Measurements from ENCODE around the gene C5orf63.
"Not testable (repeated sequence)": the region's sequence is repeated elsewhere in the genome, so short reads cannot be mapped to it uniquely, and the experiment has no call there.

The C5orf63 gene

DNA sequence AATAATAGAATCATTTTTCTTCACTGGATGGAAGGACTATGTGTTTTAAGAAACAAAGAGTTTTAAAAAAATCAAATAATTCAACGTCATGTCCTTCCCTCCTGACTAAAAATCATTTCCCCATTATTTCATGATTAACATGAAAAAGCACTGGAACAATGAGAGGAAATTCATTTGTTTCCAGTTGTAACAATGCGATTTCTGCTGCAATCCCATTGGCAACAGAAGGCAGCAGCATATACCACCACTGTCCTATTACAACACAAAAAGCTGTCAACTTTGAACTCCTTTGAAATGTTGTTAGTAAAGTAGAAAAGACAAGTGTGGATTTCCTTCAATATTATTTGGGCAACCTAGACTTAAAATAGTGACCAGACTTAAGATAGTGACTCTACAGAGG, 3.1 kb downstream of the C5orf63 start:
- no peak for DNase-seq

GRCh38 chr5:127068493-127069214, 4.6 kb downstream of the C5orf63 start:
- no peak for DNase-seq

DNA sequence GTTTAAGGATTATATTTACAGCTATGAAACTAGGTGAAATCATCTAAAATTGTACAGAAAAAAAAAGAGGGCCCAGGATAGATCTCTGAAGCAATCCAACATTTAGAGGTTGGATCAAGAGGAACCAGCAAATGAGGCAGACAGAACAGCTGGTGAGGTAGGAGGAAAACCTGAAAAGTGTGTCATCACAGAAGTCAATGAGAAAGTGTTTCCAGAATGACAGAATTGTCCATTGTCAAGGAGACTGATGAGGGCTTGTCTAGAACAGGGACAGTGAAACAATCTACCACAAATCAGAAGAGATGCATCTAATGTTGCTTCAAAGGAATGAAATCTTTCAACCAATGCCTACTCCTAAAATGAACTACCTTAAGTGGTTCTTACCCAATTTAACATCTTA, 6.6 kb downstream of the C5orf63 start:
- DNase-seq = no peak

DNA sequence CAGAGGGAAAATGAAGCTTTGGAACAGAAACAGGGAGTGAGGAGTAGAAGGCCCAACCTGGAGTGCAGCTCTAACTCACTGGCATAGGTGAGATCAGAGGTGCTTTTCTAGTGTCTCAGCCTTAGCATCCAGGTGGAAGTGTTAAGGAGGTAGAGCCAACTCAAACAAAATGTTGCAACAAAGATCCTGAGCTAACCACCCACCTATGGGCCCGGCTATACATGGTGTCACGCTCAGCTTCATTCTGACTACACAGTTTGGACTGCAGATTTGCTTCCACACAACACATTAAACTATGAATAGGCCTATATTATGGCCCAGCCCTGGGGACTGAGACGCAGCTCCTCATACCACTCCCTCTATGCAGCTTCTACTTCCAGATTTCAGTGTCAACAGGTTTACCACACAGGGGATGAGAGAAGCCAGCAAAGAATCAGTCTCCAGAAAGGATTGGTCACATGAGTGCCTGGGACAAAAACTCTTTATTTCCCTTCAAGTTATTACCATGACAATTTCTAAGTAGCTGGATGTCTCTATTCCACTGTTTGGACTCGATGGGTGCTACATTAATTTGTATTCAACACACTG, 9.0 kb downstream of the C5orf63 start:
- no peak for DNase-seq

DNA sequence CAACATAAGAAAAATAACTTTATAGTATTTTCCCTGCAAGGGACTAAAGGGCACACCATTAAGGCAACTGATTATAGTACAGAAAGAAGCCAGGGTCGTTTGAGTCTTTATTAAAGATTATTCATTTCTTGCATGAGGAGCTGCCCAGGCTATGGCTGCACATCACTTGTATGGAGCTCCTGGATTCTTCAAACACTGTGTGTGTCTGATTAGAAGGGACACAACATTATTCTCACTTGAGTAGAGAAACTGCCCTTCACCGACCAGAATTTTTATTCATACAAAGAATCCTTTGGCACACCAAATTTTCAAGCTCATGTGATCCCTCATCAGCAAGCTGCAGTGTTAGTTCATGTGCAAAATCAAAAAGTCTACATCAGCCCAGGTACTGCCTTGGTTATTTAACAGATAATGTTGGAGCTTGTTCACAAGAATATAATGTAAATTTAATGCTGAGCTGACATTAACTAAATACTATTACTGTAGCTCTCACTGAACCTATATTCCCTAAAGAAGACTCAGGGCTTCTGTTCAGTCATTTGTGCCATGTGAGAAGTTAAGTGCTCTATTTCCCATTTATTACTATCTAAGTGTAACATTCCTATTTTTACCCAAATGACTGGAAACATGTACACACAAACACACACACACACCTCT, 9.9 kb downstream of the C5orf63 start:
- DNase-seq = no peak

DNA sequence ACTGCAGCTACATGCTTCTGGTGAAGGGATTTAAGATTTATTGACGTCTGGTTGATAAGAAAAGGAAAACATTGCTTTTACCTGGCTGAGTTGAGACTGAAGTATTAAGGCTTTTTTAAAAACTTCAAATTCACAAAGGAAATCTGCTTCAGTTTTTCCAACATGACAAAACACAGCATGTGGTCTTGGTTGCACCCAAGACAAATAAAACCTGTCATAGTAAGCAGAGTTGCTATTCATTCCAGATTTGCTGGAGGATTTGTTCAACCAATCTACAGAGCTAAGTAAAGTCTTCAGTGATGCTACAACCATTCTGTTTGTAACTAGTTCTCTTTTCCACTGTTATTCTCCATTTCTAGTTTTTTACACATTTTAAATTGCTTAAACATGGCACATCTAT, 11.3 kb downstream of the C5orf63 start:
- no peak for DNase-seq

- no peak for DNase-seq
Observed at GRCh38 chr5:127061537-127061936, 11.8 kb downstream of the C5orf63 start.

DNA sequence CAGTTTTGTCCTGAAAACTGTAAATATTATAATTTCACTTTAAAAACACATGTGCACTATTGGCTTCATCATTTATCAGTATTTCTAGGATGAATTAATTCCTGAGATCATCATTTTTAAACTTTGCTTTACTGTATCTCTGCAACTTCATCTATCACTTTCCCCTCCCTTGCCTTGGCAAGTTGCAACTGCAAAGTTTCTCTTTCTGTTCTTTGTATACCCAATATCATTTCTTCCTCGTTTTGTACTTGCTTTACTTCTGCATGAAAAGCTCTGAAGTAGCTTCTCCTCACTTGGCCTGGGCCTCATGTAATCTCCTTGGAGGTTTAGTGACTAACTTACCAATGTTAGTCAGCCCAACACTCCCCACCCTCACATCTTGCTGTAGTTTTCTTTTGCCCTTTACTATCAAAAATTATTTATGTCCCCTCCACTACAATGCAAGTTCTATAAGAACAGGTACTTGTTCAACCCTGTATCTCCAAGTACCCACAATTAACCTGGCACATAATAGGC, 12.8 kb downstream of the C5orf63 start:
- DNase-seq = no peak

DNA sequence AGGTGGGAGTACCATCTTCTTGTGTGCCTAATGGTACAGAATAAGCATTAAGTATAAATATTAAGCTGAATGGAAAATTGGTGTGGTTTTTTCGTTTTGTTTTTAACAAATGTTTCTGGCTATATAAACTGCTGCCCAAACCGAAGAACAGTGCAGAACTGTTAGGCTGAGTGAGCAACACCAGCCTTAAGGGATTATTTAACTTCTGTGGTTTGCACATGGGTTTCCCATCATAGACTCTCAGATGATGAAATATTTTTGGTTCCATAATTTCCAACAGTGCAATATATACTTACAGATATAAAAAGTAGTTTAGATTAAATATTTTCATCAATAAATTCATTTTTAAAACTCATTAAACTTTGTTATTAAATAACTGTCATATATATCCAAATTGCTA, 16.4 kb downstream of the C5orf63 start:
- no peak for DNase-seq

- no peak for DNase-seq
Observed at GRCh38 chr5:127055880-127056653, 17.2 kb downstream of the C5orf63 start.

- DNase-seq = not testable (repeated sequence)
Observed at GRCh38 chr5:127053551-127053950, 19.8 kb downstream of the C5orf63 start.

DNA sequence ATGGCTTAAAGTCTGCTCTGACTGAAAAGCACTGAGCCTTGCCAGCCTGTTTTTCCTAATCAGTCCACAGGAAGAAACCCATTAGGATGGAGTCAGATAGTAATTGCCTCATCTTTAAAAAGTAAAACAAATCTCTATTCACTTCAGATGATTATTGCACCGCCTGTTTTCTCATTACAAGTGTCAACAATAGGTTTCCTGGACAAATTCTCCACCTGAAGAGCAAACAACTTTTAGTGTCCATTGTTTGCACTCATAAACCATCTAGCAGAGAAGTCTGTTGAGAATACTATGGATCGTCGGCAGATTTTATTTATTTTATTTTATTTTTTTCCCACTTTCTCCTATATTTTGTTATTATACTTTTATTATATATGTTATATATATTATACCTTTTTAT, 20.3 kb downstream of the C5orf63 start:
- DNase-seq = no peak

GRCh38 chr5:127051591-127051990, 21.7 kb downstream of the C5orf63 start:
- no peak for DNase-seq

DNA sequence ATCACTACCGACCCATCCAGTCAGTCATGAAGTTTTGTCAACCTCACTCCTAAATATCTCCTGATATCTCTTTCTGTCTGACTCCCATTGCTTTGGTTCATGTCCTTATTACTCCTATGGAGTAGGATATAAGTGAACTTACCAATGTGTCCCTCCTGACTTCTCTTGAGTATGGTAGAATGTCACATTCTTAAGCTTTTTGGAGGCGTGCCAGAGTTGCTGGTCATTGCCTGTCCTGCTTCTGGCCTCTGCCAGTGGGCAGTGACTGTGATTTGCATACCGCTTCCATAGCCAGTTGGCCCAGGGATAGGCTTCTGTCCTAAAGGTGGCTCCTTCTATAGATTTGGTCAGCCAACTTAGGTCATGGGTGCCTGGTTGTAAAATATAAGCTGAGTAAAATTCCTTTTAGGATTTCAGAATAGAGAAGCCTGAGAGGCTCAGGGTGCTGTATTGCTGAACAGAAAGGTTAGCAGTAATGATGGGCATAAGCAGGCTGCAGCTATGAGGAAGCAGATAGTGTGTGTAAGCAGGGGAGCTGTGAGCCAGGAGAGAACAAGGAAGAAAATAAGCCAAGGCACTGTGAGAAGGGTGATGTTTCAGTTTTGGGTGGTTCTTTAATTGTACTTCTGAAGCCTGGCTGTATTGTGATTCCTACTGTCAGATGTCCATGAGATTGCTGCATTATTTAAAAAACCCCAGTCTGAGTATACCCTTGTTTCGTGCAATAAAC, 26.8 kb downstream of the C5orf63 start:
- DNase-seq = no peak

GRCh38 chr5:127042593-127042992, 30.7 kb downstream of the C5orf63 start:
- no peak for DNase-seq

DNA sequence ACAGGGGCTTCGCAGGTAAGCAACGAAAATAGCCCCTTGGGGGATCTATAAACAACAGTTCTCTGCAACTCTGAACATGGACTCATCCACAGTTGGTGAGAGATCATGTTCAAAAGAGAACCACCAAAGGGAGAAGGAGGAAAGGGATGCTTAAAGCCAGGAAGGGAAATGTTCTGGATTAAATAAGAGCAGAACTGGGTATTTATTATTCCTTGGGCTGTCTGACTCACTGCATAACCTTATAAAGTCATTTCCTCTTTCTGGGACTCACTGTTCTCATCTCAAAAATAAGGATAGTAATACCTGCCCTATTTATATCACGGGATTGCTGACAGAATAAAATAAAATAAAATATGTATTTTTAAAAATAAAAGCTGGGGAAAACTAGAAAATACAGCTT, 31.7 kb downstream of the C5orf63 start:
- DNase-seq = no peak

DNA sequence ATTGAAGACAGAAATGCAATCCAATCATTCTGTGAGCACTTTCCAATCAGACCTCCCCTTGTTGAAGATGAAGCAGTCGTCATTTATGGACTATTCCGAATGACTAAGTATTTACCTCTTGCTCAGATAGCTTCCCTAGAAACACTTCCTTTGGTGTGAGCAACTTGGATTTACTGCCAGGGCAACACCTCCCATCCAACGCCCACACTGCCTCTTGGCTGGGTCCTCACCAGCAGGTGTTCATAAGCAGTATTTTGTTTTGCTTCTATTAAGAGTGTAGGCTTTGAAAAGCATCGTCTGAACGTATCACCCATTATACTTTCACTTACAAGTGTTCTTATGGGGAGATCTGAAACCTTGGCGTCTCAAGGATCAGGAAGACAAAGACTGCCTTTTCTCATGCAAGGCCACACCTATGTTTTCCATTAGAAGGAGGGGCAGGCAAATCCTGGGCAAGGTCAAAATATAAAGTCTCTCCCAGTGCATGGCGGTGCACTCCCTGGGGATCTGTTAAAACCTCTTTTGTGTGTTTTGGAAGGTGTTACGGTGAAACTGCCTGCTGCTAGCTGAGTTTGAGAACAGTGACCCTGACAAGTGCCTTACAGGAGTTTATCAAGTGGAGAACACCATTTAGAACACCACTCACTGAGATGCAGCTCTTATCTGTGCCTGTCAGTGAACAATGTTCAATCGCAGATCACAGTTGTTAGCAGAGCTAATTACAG, 32.3 kb downstream of the C5orf63 start:
- no peak for DNase-seq

DNA sequence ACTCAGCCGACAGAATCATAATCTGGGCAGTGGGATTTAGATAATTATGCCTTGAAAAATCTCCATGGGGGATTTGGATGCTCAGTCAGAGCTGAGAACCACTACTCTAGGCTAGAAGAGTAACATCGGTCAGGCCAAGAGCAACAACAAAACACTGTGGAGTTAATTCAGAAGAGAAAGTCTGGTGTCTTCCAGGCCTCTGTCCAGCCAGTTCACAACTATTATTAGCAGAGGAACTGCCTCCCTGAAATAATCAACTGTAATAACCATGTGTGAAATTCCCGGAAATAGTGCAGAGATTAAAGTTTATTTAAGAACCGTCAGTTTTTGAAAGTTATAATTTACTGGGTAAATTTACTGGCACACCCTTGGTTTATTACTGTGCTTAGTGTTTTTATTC, 34.8 kb downstream of the C5orf63 start:
- no peak for DNase-seq

DNA sequence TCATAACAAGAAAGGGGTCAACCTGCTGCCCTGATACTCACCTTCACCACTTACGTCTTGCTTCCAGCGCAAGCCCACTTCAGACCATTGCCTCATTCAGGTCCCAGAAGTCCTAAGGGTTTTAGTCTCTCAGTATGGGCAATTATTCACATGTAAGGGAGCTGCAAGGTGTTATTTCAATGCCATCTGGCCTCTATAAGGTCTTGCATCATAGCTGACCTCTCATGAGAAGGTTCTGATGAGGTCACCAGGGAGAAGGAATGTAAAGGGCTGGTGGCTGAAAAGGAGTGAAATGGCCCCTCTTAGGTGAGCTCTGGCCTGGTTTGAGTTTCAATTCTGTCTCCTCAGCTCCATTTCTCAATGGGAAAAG, 41.5 kb downstream of the C5orf63 start:
- no peak for DNase-seq

- DNase-seq = no peak
Observed at GRCh38 chr5:127031147-127031862, 42.0 kb downstream of the C5orf63 start.

Measured in activated naive CD4-positive, alpha-beta T cell (primary cell).